CD4-positive, alpha-beta T cell treated with Interleukin-2 at 100 ng/mL for 4 hours (primary cell): ENCODE results near the gene ADD3.
"Not testable (repeated sequence)": the region's sequence is repeated elsewhere in the genome, so short reads cannot be mapped to it uniquely, and the experiment has no call there.

ENCODE experiments used
- DNase-seq: peaks from one replicate; pipeline ENCODE4 v3.0.0-alpha.2; 2020; ENCODE audit warnings: low spot score

ADD3 gene

GRCh38 chr10:109975244-109976190 is 32.3 kb upstream of the ADD3 start:
- no peak for DNase-seq

- no peak for DNase-seq
These were observed 31.1 kb upstream of the ADD3 start for GRCh38 chr10:109976681-109977080.

- DNase-seq: no peak
These were observed 30.4 kb upstream of the ADD3 start for GRCh38 chr10:109977382-109977806.

- DNase-seq: peak; percentile 76
These were observed 29.3 kb upstream of the ADD3 start for GRCh38 chr10:109978481-109978880.

- DNase-seq: no peak
These were observed 28.6 kb upstream of the ADD3 start for GRCh38 chr10:109979215-109979614.

GRCh38 chr10:109981650-109982049 is 26.1 kb upstream of the ADD3 start:
- DNase-seq: no peak

GRCh38 chr10:109982123-109982522 is 25.7 kb upstream of the ADD3 start:
- no peak for DNase-seq

GRCh38 chr10:109982812-109983211 is 25.0 kb upstream of the ADD3 start:
- DNase-seq: no peak

- no peak for DNase-seq
These were observed 23.8 kb upstream of the ADD3 start for GRCh38 chr10:109984013-109984412.

GRCh38 chr10:109985768-109986167 is 22.0 kb upstream of the ADD3 start:
- not testable (repeated sequence) for DNase-seq

GRCh38 chr10:109987452-109988211 is 20.2 kb upstream of the ADD3 start:
- no peak for DNase-seq

GRCh38 chr10:109988212-109988596 is 19.6 kb upstream of the ADD3 start:
- no peak for DNase-seq

- DNase-seq: no peak
These were observed 16.4 kb upstream of the ADD3 start for GRCh38 chr10:109991266-109991855.

- DNase-seq: no peak
These were observed 15.3 kb upstream of the ADD3 start for GRCh38 chr10:109992485-109992884.

- DNase-seq: no peak
These were observed 14.0 kb upstream of the ADD3 start for GRCh38 chr10:109993551-109994330.

GRCh38 chr10:109994711-109995577 is 12.8 kb upstream of the ADD3 start:
- no peak for DNase-seq

- no peak for DNase-seq
These were observed 12.2 kb upstream of the ADD3 start for GRCh38 chr10:109995595-109995994.

- no peak for DNase-seq
These were observed 11.6 kb upstream of the ADD3 start for GRCh38 chr10:109996225-109996624.

GRCh38 chr10:109996766-109997171 is 11.0 kb upstream of the ADD3 start:
- DNase-seq: no peak

GRCh38 chr10:109997233-109997632 is 10.6 kb upstream of the ADD3 start:
- no peak for DNase-seq

- DNase-seq: no peak
These were observed 9.3 kb upstream of the ADD3 start for GRCh38 chr10:109998513-109998912.
